Parathyroid adenoma (tissue), 2 donors: Measurements from ENCODE around the gene ITPR2.

Experiments used
- H2AFZ ChIP-seq: fragments of 300-600 bp; sonication (generic); one replicate; pipeline ENCODE4 v1.7.0; 2017; ENCODE audit warnings: antibody characterized with exemption, mild to moderate bottlenecking
- H3K27ac ChIP-seq: fragments of 300-600 bp; sonication (generic); one replicate; pipeline ENCODE4 v1.7.0; 2017
- H3K27me3 ChIP-seq: fragments of 300-600 bp; sonication (generic); one replicate; pipeline ENCODE4 v1.7.0; 2017; ENCODE audit warnings: low read length; ENCODE audit not compliant: control insufficient read depth, insufficient read depth
- H3K36me3 ChIP-seq: fragments of 300-600 bp; sonication (generic); one replicate; pipeline ENCODE4 v1.7.0; 2017; ENCODE audit warnings: low read length; ENCODE audit not compliant: control insufficient read depth, insufficient read depth
- H3K4me1 ChIP-seq: fragments of 300-600 bp; sonication (generic); one replicate; pipeline ENCODE4 v1.7.0; 2017; ENCODE audit warnings: control low read depth
- H3K4me2 ChIP-seq: fragments of 300-600 bp; sonication (generic); one replicate; pipeline ENCODE4 v1.7.0; 2017; ENCODE audit warnings: low read length
- H3K4me3 ChIP-seq: fragments of 300-600 bp; sonication (generic); one replicate; pipeline ENCODE4 v1.7.0; 2017; ENCODE audit warnings: low read depth, low read length
- H3K79me2 ChIP-seq: fragments of 300-600 bp; sonication (generic); one replicate; pipeline ENCODE4 v1.7.0; 2017; ENCODE audit warnings: control low read depth
- H3K9ac ChIP-seq: fragments of 300-600 bp; sonication (generic); one replicate; pipeline ENCODE4 v1.7.0; 2017; ENCODE audit warnings: mild to moderate bottlenecking
- H3K9me3 ChIP-seq: fragments of 300-600 bp; sonication (generic); one replicate; pipeline ENCODE4 v1.7.0; 2017; ENCODE audit warnings: low read length; ENCODE audit not compliant: control insufficient read depth
- TF ChIP-seq, protein P1 (sequence below): fragments of 300-600 bp; sonication (generic); IDR thresholded peaks from one replicate; pipeline ENCODE4 v1.7.0; 2017; ENCODE audit warnings: antibody characterized with exemption, mild to moderate bottlenecking
- donor health status: primary hyperparathyroidism.

Gene ITPR2

DNA sequence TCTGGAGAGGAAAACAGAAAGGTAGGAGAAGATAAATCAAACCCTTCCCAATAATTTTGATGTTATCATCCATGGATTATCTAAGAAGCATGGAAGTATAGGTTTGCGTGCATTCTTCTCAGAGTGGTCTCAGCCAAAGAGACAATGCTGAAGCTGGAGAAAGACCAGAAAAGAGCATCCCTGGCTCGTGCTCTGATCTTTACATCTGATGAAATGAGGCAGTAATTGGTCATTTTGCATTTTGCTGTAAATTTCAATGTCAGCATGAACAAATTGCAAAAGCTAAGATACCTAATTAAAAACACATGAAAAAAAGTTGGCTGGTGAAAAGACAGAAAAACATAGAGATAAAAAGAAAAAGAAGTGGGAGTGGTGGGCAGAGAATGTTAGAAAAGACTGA is 252.4 kb downstream of the ITPR2 start:
- Histone ChIP-seq H3K9me3 (no peaks in the 10 kb centered on the region), H3K9ac (no peak overlapping the region), H3K4me3 (no peak overlapping the region), H3K4me1 (no peaks in the 10 kb centered on the region), H3K79me2 (no peaks in the 10 kb centered on the region), H3K27ac (no peak overlapping the region), H2AFZ (no peak overlapping the region), H3K4me2 (no peak overlapping the region), H3K36me3 (no peaks in the 10 kb centered on the region), H3K27me3 (no peaks in the 10 kb centered on the region)
- TF ChIP-seq, protein P1, sequence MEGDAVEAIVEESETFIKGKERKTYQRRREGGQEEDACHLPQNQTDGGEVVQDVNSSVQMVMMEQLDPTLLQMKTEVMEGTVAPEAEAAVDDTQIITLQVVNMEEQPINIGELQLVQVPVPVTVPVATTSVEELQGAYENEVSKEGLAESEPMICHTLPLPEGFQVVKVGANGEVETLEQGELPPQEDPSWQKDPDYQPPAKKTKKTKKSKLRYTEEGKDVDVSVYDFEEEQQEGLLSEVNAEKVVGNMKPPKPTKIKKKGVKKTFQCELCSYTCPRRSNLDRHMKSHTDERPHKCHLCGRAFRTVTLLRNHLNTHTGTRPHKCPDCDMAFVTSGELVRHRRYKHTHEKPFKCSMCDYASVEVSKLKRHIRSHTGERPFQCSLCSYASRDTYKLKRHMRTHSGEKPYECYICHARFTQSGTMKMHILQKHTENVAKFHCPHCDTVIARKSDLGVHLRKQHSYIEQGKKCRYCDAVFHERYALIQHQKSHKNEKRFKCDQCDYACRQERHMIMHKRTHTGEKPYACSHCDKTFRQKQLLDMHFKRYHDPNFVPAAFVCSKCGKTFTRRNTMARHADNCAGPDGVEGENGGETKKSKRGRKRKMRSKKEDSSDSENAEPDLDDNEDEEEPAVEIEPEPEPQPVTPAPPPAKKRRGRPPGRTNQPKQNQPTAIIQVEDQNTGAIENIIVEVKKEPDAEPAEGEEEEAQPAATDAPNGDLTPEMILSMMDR = no peak

DNA sequence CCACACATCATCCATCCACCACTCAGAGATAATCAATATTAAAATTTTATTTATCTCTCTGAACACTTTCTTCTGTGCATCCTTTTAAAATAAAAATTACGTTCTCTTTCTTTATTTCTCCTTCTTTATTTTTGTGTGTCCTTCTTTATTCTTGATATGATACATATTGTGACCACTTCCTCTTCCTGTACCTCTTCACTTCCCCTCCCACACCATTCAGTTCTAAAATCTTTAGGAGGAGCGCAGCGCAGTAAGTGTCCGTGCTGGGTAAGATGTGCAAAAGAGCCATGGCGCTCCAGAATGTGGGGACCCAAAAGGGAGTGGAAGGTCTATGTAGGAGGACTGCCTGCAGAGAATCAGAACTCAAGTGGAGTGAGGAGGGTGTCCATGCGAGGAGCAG is 256.7 kb downstream of the ITPR2 start:
- Histone ChIP-seq H3K4me3 (no peak overlapping the region), H2AFZ (no peak overlapping the region), H3K79me2 (no peaks in the 10 kb centered on the region), H3K27me3 (no peaks in the 10 kb centered on the region), H3K27ac (no peak overlapping the region), H3K9me3 (no peaks in the 10 kb centered on the region), H3K36me3 (no peaks in the 10 kb centered on the region), H3K9ac (no peak overlapping the region), H3K4me1 (no peaks in the 10 kb centered on the region), H3K4me2 (no peak overlapping the region)
- TF ChIP-seq, protein P1 = no peak

DNA sequence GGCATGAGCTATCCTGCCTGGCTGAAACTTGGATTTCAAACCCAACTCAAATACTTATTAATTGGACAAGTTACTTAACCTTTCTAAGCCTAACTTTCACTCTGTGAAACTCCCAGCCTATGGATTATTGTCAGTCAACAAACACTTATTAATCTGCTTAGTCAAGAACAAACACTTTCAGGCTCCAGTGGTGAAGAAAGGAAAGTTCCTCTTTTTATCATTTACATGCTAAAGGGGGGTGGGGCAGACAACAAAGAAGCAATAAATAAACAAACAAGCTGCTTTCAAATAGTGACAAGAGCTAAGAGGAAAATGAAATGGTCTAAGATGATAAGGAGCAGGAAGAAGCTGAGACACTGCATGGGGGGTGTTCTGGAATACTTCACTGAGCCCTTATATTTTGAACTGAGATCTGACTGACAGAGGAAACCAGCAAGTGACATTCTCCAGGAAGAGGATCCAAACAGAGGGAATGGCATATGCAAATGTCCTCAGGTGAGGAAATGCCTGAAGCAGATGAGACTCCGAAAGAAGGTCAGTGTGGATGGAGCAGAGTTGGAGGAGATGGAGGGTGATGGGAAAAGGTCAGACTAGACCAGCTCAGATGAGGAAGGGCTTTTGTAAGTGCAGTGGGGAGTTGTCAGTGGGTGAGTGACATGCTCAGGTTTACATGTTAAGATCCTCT is 259.6 kb downstream of the ITPR2 start:
- no peaks in the 10 kb centered on the region for H3K9me3 ChIP-seq
- H3K4me3 ChIP-seq = no peak overlapping the region
- H3K27me3 ChIP-seq = no peaks in the 10 kb centered on the region
- H3K27ac ChIP-seq = no peak overlapping the region
- TF ChIP-seq, protein P1 = no peak
- no peaks in the 10 kb centered on the region for H3K36me3 ChIP-seq
- H2AFZ ChIP-seq = no peak overlapping the region
- no peak overlapping the region for H3K4me2 ChIP-seq
- no peaks in the 10 kb centered on the region for H3K4me1 ChIP-seq
- H3K79me2 ChIP-seq = no peaks in the 10 kb centered on the region
- no peak overlapping the region for H3K9ac ChIP-seq

DNA sequence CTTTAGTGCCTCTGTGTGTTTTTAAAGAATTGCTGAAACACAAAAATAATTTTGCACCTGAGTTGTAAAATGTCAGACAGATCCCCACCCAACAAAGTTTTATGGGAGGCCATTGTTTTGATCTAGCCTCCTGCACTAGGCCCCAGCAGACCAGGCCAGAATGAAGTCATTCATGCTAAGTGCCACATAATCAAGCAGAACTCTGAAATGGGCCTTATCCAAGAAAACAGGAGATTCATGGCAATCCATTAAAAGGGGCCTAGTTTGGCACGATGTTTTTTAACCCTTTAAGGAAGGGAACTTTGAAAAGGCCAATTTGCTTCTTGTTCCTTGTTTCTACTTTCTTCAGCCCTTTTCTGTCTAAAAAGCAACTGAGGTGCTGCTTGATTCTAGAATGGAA is 260.9 kb downstream of the ITPR2 start:
- Histone ChIP-seq H3K4me1 (no peaks in the 10 kb centered on the region), H3K4me2 (no peak overlapping the region), H3K9ac (no peak overlapping the region), H3K79me2 (no peaks in the 10 kb centered on the region), H2AFZ (no peak overlapping the region), H3K27ac (no peak overlapping the region), H3K27me3 (no peaks in the 10 kb centered on the region), H3K4me3 (no peak overlapping the region), H3K9me3 (no peaks in the 10 kb centered on the region), H3K36me3 (no peaks in the 10 kb centered on the region)
- TF ChIP-seq, protein P1 = no peak

DNA sequence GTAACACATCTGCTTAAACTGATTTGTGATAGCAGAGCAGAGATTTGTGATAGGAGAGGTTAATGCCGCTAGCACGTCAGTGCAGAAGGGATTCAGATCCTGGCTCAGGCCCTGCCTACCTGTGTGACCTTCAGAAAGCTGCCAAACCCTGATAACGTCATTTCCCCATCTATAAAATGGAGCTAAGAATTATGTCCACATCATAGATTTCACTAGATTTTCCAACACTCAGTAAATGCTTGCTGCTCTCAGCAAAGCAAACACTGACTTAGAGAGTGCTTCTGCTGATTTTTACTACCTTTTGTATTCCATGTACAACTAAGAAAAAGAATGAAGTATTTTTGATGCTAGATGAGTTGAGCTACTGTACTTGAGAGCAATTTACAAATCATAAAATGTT is 261.4 kb downstream of the ITPR2 start:
- H3K27me3 ChIP-seq = no peaks in the 10 kb centered on the region
- no peak overlapping the region for H3K9ac ChIP-seq
- H3K36me3 ChIP-seq = no peaks in the 10 kb centered on the region
- H3K27ac ChIP-seq = no peak overlapping the region
- no peaks in the 10 kb centered on the region for H3K79me2 ChIP-seq
- TF ChIP-seq, protein P1 = no peak
- H3K4me1 ChIP-seq = no peaks in the 10 kb centered on the region
- H2AFZ ChIP-seq = no peak overlapping the region
- no peak overlapping the region for H3K4me2 ChIP-seq
- no peaks in the 10 kb centered on the region for H3K9me3 ChIP-seq
- no peak overlapping the region for H3K4me3 ChIP-seq
